OCI-LY1 (cell line): ENCODE data around the gene YKT6.

ENCODE experiments used
- H2AFZ ChIP-seq: fragments of 200-600 bp; sonication (generic), shearing (Covaris generic); 2 replicates; pipeline ENCODE4 v1.6.0; 2014; ENCODE audit warnings: antibody characterized with exemption, mild to moderate bottlenecking, low read length
- H3F3A ChIP-seq: fragments of 200-600 bp; sonication (generic), shearing (Covaris generic); 2 replicates; pipeline ENCODE4 v1.6.0; 2014; ENCODE audit warnings: mild to moderate bottlenecking, antibody characterized with exemption, low read length, moderate library complexity; ENCODE audit not compliant: insufficient read depth
- H3K27ac ChIP-seq: fragments of 200-600 bp; sonication (generic); 2 replicates; pipeline ENCODE4 v1.5.1; 2014; ENCODE audit warnings: low read length, mixed run types, mild to moderate bottlenecking, low read depth; ENCODE audit not compliant: poor library complexity, severe bottlenecking
- H3K27me3 ChIP-seq: fragments of 200-600 bp; sonication (generic); 2 replicates; pipeline ENCODE4 v1.6.0; 2014; ENCODE audit warnings: antibody characterized with exemption, mild to moderate bottlenecking, low read length, moderate library complexity; ENCODE audit not compliant: insufficient read depth
- H3K36me3 ChIP-seq: fragments of 200-600 bp; sonication (generic); 2 replicates; pipeline ENCODE4 v1.6.1; 2014; ENCODE audit warnings: mild to moderate bottlenecking, antibody characterized with exemption, low read length, moderate library complexity, mixed read lengths; ENCODE audit not compliant: insufficient read depth
- H3K4me1 ChIP-seq: fragments of 200-600 bp; sonication (generic); 2 replicates; pipeline ENCODE4 v1.5.1; 2014; ENCODE audit warnings: mild to moderate bottlenecking, low read length, moderate library complexity; ENCODE audit not compliant: insufficient read depth, severe bottlenecking
- H3K4me2 ChIP-seq: fragments of 200-600 bp; sonication (generic), shearing (Covaris generic); 2 replicates; pipeline ENCODE4 v1.6.1; 2014; ENCODE audit warnings: low read length
- H3K4me3 ChIP-seq: fragments of 200-600 bp; sonication (generic); 2 replicates; pipeline ENCODE4 v1.5.1; 2014; ENCODE audit warnings: low read length, low read depth, mild to moderate bottlenecking, mixed read lengths; ENCODE audit not compliant: poor library complexity, severe bottlenecking
- H3K79me2 ChIP-seq: fragments of 200-600 bp; shearing (Covaris generic); 2 replicates; pipeline ENCODE4 v1.6.1; 2016; ENCODE audit warnings: mixed run types, low read length, mixed read lengths; ENCODE audit not compliant: insufficient read depth
- H3K9ac ChIP-seq: fragments of 200-600 bp; sonication (generic), shearing (Covaris generic); 2 replicates; pipeline ENCODE4 v1.6.1; 2014; ENCODE audit warnings: mild to moderate bottlenecking, low read length, mixed read lengths
- H3K9me2 ChIP-seq: fragments of 200-600 bp; sonication (generic), shearing (Covaris generic); 2 replicates; pipeline ENCODE4 v1.6.1; 2014; ENCODE audit warnings: low read depth, mild to moderate bottlenecking, low read length, mixed read lengths
- H3K9me3 ChIP-seq: fragments of 200-600 bp; shearing (Covaris generic); 2 replicates; pipeline ENCODE4 v1.6.1; 2014; ENCODE audit warnings: low read length, mixed read lengths
- H4K20me1 ChIP-seq: fragments of 200-600 bp; sonication (generic), shearing (Covaris generic); 2 replicates; pipeline ENCODE4 v1.6.0; 2016; ENCODE audit warnings: mild to moderate bottlenecking, low read length; ENCODE audit not compliant: insufficient read depth
- EZH2 ChIP-seq: fragments of 200-600 bp; sonication (generic), shearing (Covaris generic); IDR thresholded peaks from 2 replicates; pipeline ENCODE4 v1.8.0; 2017; ENCODE audit warnings: borderline replicate concordance, mixed run types, mild to moderate bottlenecking, antibody characterized with exemption, low read length, moderate library complexity, mixed read lengths
- TF ChIP-seq, protein P1 (sequence below): fragments of 200-600 bp; sonication (generic), shearing (Covaris generic); IDR thresholded peaks from 2 replicates; pipeline ENCODE4 v1.5.1; 2017; ENCODE audit warnings: mild to moderate bottlenecking, antibody characterized with exemption, low read length, moderate library complexity, mixed read lengths

Gene YKT6

DNA sequence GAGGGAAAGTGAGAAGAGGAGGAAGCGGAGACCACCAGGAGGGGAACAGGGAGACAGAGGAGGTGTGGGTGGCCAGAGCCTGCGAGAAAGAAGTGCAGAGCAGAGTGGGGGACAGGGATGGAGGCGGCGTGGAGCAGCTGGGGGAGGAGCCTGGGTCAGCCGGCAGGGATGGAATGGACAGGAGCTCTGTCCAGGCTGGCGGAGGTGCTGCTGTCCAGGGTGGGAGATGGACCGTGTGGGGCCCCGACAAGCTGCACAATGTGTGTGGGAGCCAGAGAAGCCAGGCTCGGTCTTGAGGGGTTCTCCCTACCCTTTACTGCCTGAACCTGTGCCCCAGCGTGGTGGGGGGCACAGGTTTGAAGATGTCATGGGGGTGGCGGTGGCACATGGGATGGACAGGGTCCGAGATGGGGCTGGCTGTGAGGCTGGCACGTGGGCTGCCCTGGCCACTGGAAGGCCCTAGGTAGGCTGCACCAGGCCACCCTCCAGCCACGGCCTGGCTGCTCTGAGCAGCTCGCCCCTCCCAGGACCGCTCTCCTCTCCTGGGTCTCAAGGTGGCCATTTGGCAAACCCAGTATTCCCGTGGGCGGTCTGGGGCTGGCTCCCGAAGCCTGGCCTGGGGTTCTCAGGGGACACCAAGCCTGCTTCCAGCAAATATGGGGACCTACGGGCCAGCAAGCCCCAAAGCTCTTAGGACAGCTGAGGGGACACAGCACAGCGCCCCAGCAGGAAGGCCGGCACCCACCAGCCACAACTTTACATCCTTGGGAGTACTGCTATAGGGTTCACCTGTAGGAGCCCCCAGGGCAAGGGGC is 32.3 kb downstream of the YKT6 start:
- no peaks in the 10 kb centered on the region for H3K79me2 ChIP-seq
- TF ChIP-seq, protein P1, sequence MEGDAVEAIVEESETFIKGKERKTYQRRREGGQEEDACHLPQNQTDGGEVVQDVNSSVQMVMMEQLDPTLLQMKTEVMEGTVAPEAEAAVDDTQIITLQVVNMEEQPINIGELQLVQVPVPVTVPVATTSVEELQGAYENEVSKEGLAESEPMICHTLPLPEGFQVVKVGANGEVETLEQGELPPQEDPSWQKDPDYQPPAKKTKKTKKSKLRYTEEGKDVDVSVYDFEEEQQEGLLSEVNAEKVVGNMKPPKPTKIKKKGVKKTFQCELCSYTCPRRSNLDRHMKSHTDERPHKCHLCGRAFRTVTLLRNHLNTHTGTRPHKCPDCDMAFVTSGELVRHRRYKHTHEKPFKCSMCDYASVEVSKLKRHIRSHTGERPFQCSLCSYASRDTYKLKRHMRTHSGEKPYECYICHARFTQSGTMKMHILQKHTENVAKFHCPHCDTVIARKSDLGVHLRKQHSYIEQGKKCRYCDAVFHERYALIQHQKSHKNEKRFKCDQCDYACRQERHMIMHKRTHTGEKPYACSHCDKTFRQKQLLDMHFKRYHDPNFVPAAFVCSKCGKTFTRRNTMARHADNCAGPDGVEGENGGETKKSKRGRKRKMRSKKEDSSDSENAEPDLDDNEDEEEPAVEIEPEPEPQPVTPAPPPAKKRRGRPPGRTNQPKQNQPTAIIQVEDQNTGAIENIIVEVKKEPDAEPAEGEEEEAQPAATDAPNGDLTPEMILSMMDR = no peak
- no peak for TF ChIP-seq EZH2
- peaks cover 39% of the 10 kb centered on the region for H3K27me3 ChIP-seq
- H3K9ac ChIP-seq = no peak overlapping the region
- H3K4me2 ChIP-seq = no peak overlapping the region
- H2AFZ ChIP-seq = no peak overlapping the region
- no peaks in the 10 kb centered on the region for H3K9me3 ChIP-seq
- H3F3A ChIP-seq = no peaks in the 10 kb centered on the region
- H3K4me3 ChIP-seq = no peak overlapping the region
- H3K9me2 ChIP-seq = no peaks in the 10 kb centered on the region
- no peaks in the 10 kb centered on the region for H3K36me3 ChIP-seq
- H3K4me1 ChIP-seq = no peaks in the 10 kb centered on the region
- no peak overlapping the region for H3K27ac ChIP-seq
- no peaks in the 10 kb centered on the region for H4K20me1 ChIP-seq

DNA sequence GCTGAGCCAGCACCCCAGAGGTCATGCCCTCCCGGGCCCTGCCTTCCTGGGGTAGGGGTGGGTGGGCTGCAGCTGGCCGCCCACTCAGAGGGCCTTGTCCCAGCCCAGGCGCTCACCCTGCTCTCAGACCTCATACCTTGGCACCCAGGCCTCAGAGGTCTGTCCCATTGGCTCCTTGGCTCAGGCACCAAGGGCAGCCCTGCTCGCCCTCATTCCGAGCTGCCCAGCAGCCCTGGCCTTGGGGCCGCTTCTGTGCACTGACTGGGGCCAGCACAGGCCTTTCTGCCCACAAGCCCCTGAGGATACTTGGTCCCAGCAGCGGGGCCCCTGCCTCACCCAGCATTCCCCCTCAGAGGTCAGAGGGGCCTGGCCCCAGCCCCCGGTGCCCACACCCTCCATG is 34.3 kb downstream of the YKT6 start:
- Histone ChIP-seq H3K27me3 (peaks cover 44% of the 10 kb centered on the region), H2AFZ (no peak overlapping the region), H4K20me1 (no peaks in the 10 kb centered on the region), H3K27ac (no peak overlapping the region), H3K4me1 (no peaks in the 10 kb centered on the region), H3F3A (no peaks in the 10 kb centered on the region), H3K9ac (no peak overlapping the region), H3K79me2 (no peaks in the 10 kb centered on the region), H3K36me3 (no peaks in the 10 kb centered on the region), H3K9me3 (no peaks in the 10 kb centered on the region), H3K4me3 (no peak overlapping the region), H3K4me2 (no peak overlapping the region), H3K9me2 (no peaks in the 10 kb centered on the region)
- TF ChIP-seq EZH2 = no peak
- TF ChIP-seq, protein P1 = no peak

DNA sequence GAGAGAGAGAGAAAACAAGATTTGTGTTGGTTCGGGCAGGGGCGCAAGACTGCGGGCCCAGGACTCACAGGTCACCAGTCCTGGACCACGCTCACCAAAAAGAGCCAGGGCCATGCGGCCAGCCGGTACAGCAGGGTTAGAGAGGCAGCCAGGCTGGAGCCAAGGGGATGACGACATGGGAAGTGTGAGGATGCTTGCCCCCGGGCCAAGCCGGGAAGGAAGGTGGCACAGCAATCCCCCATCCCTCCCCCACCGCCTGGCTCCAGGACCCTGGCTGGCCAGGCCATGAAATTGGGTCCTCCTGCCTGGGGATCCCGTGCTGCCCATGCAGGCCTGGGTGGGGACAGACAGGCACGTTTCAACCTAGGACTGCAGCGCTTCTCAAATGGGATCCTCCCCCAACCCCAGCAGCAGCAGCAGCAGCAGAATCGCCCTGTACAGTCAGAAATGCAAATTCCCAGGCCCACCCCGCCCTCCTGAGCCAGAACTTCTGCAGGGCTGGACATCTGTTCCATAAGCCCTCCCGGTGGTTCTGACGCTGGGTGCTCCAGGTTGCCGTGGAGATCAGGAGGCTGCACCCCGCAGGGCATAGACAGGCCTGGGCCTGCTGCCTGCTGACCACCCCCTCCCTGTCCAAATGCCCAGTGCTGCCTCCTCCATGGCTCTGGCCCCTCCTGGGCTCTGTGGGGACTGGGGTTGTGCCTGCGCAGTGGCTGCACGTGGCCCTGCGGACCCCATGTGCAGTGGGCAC is 35.0 kb downstream of the YKT6 start:
- no peak for TF ChIP-seq EZH2
- TF ChIP-seq, protein P1 = no peak
- H3K27me3 ChIP-seq = peaks cover 43% of the 10 kb centered on the region

More for the DNA sequence above, 35.0 kb downstream of the YKT6 start:
- H4K20me1 ChIP-seq = no peaks in the 10 kb centered on the region
- H2AFZ ChIP-seq = no peak overlapping the region
- no peak overlapping the region for H3K9ac ChIP-seq
- no peak overlapping the region for H3K27ac ChIP-seq
- peaks cover 1% of the 10 kb centered on the region for H3K4me1 ChIP-seq
- H3K4me2 ChIP-seq = no peak overlapping the region
- no peaks in the 10 kb centered on the region for H3K79me2 ChIP-seq
- H3K4me3 ChIP-seq = no peak overlapping the region
- no peaks in the 10 kb centered on the region for H3K9me2 ChIP-seq
- H3F3A ChIP-seq = no peaks in the 10 kb centered on the region
- H3K36me3 ChIP-seq = no peaks in the 10 kb centered on the region
- no peaks in the 10 kb centered on the region for H3K9me3 ChIP-seq
